Lower leg skin (tissue), 4 donors: ENCODE results near the gene OCA2. TPM values are rescaled to one million over a fixed set of nuclear protein-coding genes. Genes with fewer than 3 reads are reported as not detected.

Source experiments
- DNase-seq, 2 donors: peaks; one replicate each; pipeline ENCODE4 v3.0.0-alpha.2; 2019; ENCODE audit warnings: low spot score in 2 of 2
- H3K4me3 ChIP-seq: fragments of 200-600 bp; sonication (generic); 2 replicates; pipeline ENCODE4 v1.5.1; 2017; ENCODE audit warnings: mild to moderate bottlenecking, low read depth; ENCODE audit not compliant: poor library complexity, severe bottlenecking
- CTCF ChIP-seq, 3 donors: fragments of 450-650 bp; IDR thresholded peaks; one replicate each; pipeline ENCODE4 v1.5.1; 2016; ENCODE audit warnings: antibody characterized with exemption in 3 of 3, mild to moderate bottlenecking in 3 of 3, moderate library complexity in 2 of 3
- POLR2A ChIP-seq, 2 donors: fragments of 450-650 bp; IDR thresholded peaks; one replicate each; pipeline ENCODE4 v1.6.1; 2016 to 2017; ENCODE audit warnings: antibody characterized with exemption in 2 of 2, mild to moderate bottlenecking in 1 of 2, moderate library complexity in 1 of 2
- WGBS, 2 donors: methylation state at CpG; one replicate each; pipeline ENCODE4 v1.1.5; 2018; 5-methylcytosine and 5-hydroxymethylcytosine counted together
- intact Hi-C: fragments of 100-400 bp; cut with DNase I; formaldehyde crosslinking; loops from one replicate; pipeline ENCODE4 v1.15.0; 2023; ENCODE audit warnings: low total_unique reads
- total RNA-seq, 4 donors: library from RNA; depleted of rRNA; stranded (reverse); fragments of >200 nt; gene quantifications; one replicate each; pipeline ENCODE4 v1.1.0, GENCODE V29; 2016

Gene OCA2
- total RNA-seq, 4 donors from 2014 or later = 12.0 to 15.8 (median 13.9) TPM

GRCh38 chr15:28103831-28104230 is 4.7 kb upstream of the OCA2 start:
- no peak for TF ChIP-seq POLR2A (IDR thresholded peaks at IDR 0.05)
- no peak for TF ChIP-seq CTCF (IDR thresholded peaks at IDR 0.05)
- 86% methylated on average over 10 of the region's 10 CpGs for WGBS, 2 donors
- intact Hi-C loops = no loop called here
- H3K4me3 ChIP-seq = no peak overlapping the region
- DNase-seq = peak in 1 of 2 donors; percentile 80

DNA sequence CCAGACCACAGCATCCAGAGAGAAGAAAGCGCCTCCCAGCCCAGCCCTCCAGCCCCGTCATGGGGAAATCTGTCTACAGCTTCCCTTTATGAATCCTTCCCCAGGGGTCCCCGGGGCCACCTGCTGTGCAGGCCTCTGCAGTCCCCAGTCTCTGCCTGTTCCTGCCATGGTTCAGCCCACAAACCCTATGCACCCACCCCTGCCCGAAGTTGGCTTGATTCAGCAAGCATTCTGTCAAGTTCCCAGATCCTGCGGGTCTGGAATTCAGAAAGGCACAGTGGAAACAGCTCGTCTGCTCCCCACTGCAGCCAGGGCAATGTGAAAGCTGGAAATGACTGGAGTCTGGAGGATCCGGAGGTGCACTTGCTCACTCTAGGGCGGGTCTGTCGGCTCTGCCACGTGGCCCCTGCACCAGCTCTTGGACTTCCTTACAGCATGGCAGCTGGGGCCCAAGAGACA is 2.9 kb upstream of the OCA2 start:
- TF ChIP-seq POLR2A (IDR thresholded peaks at IDR 0.05) (no peak), CTCF (IDR thresholded peaks at IDR 0.05) (no peak)
- H3K4me3 ChIP-seq = no peak overlapping the region
- DNase-seq = peak in 1 of 2 donors; percentile 81
- intact Hi-C loops = no loop called here
- 73 to 79% methylated on average over 10 of the region's 10 CpGs for WGBS, 2 donors

GRCh38 chr15:28101201-28101600 is 2.1 kb upstream of the OCA2 start:
- no peak for TF ChIP-seq POLR2A (IDR thresholded peaks at IDR 0.05)
- TF ChIP-seq CTCF (IDR thresholded peaks at IDR 0.05) = no peak
- no peak overlapping the region for H3K4me3 ChIP-seq
- WGBS, 2 donors = 81 to 94% methylated on average over 5 to 6 of the region's 8 CpGs
- DNase-seq = peak in 1 of 2 donors; percentile 75
- intact Hi-C loops = no loop called here

GRCh38 chr15:28100516-28101195 is 1.5 kb upstream of the OCA2 start:
- no peak for TF ChIP-seq CTCF (IDR thresholded peaks at IDR 0.05)
- no peak for TF ChIP-seq POLR2A (IDR thresholded peaks at IDR 0.05)
- intact Hi-C loops = no loop called here
- DNase-seq = peak in 1 of 2 donors; percentile 76
- WGBS, 2 donors = 83 to 87% methylated on average over 18 to 20 of the region's 20 CpGs
- H3K4me3 ChIP-seq = no peak overlapping the region

DNA sequence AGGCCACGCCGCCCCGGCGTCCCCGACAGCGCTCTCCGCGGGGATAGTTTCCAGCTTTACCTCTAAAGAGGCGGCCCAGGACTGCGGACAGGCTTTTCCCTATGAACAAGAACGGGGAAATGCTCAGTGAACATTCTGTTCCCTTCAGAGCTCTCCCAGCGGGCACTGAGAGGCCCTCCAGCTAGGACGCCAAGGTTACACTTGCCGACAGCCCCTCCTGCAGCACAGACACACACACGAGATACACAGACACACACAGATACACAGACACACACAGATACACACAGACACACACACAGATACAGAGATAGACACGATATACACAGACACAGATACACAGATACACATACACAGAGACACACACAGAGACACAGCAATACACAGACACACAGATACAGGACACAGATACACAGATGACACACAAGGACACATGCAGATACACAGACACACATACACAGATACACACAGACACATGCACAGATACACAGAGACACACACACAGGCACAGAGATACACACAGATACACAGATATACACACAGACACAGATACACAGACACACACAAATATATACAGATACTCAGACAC is 533 bp upstream of the OCA2 start:
- intact Hi-C loops = no loop called here
- WGBS, 2 donors = 12 to 27% methylated on average over 13 to 16 of the region's 16 CpGs
- no peak overlapping the region for H3K4me3 ChIP-seq
- DNase-seq = no peak
- TF ChIP-seq POLR2A (IDR thresholded peaks at IDR 0.05) = no peak
- no peak for TF ChIP-seq CTCF (IDR thresholded peaks at IDR 0.05)
